Adrenal gland (tissue), 5 donors: ENCODE measurements around the gene NME7.

Experiments used
- CTCF ChIP-seq, 6 experiments: fragments of 450-650 bp in 4 of 6; fragments of 200-600 bp in 2 of 6; sonication (generic) in 1 of 6; IDR thresholded peaks; 1 replicate in 5 of 6; 2 replicates in 1 of 6; pipeline versions ENCODE4 v1.5.1 to v1.8.0; 2016 to 2021; ENCODE audit warnings: antibody characterized with exemption in 6 of 6, mild to moderate bottlenecking in 2 of 6, moderate library complexity in 1 of 6
- POLR2A ChIP-seq, 2 donors: fragments of 450-650 bp; IDR thresholded peaks; one replicate each; pipeline ENCODE4 v1.6.1; 2017; ENCODE audit warnings: antibody characterized with exemption in 2 of 2, mild to moderate bottlenecking in 2 of 2, moderate library complexity in 1 of 2
- donor health status: DM: no; HTN: no; CAD: no.

- TF ChIP-seq CTCF (IDR thresholded peaks at IDR 0.05): no peak
- no peak for TF ChIP-seq POLR2A (IDR thresholded peaks at IDR 0.05)
Measured at GRCh38 chr1:169326956-169327268, 40.7 kb downstream of the NME7 start.
